Measurements from ENCODE around the gene CALR. TPM values are rescaled to one million over a fixed set of nuclear protein-coding genes. Genes with fewer than 3 reads are reported as not detected.

Gene CALR
- 1,887 and 1,968 TPM in 2 replicates for total RNA-seq

GRCh38 chr19:12937927-12938778 is at the start of gene CALR:
Gene CALR, plus strand, starts transcription at chr19:12938609. Its CDS starts 71 bp downstream, at chr19:12938680.

GRCh38 chr19:12890787-12891552 is 47.4 kb upstream of the CALR start, which contains the start of gene GCDH:
Gene GCDH, plus strand, starts transcription at chr19:12891160. Its CDS starts 145 bp downstream, at chr19:12891305.

GRCh38 chr19:12933287-12934072 is 4.9 kb upstream of the CALR start, which contains the start of gene FARSA:
Gene FARSA, minus strand, starts transcription at chr19:12933711. Its CDS starts 15 bp downstream, at chr19:12933696.

GRCh38 chr19:12945479-12946091 is 7.2 kb downstream of the CALR start, which contains the start of gene RAD23A:
Gene RAD23A, plus strand, starts transcription at chr19:12945862. Its CDS starts 87 bp downstream, at chr19:12945949.

GRCh38 chr19:12956446-12957388 is 18.3 kb downstream of the CALR start, which contains the start of gene GADD45GIP1:
Gene GADD45GIP1, minus strand, starts transcription at chr19:12957223. Its CDS starts 11 bp downstream, at chr19:12957212.

GRCh38 chr19:12969292-12969988 is 31.0 kb downstream of the CALR start, which contains the start of gene DAND5:
Gene DAND5, plus strand, starts transcription at chr19:12969576. Its CDS starts 85 bp downstream, at chr19:12969661.

Small RNA genes within 50 kb of the gene (small RNA-seq; reads per million reads assigned to genes)
- gene MIR5695 (0.25 reads per million), gene MIR6515 (0.38 reads per million, percentile 18 among the genes with 10 or more reads in this experiment)

Other genes starting within 250 kb of the CALR start
- 18.2 and 23.5 TPM in 2 replicates for gene FBXW9, start 242.0 kb upstream of the CALR start, total RNA-seq
- 43.0 and 54.0 TPM in 2 replicates for gene TNPO2, start 214.7 kb upstream of the CALR start, total RNA-seq
- 131 and 163 TPM in 2 replicates for gene TRIR, start 203.9 kb upstream of the CALR start, total RNA-seq
- 92.7 and 97.0 TPM in 2 replicates for gene GET3, start 201.1 kb upstream of the CALR start, total RNA-seq
- not detected in 2 replicates for gene BEST2, start 186.8 kb upstream of the CALR start, total RNA-seq
- gene HOOK2, start 163.1 kb upstream of the CALR start, total RNA-seq = 6.8 and 7.7 TPM in 2 replicates
- gene JUNB, start 147.1 kb upstream of the CALR start, total RNA-seq = 53.4 and 101 TPM in 2 replicates
- gene PRDX2, start 136.8 kb upstream of the CALR start, total RNA-seq = 91.5 and 105 TPM in 2 replicates
- gene THSD8, start 136.5 kb upstream of the CALR start, total RNA-seq = not detected in 2 replicates
- 33.6 and 41.9 TPM in 2 replicates for gene RNASEH2A, start 132.0 kb upstream of the CALR start, total RNA-seq
- gene RTBDN, start 104.0 kb upstream of the CALR start, total RNA-seq = not detected in 2 replicates
- gene MAST1, start 100.1 kb upstream of the CALR start, total RNA-seq = 0.20 TPM in 1 of 2 replicates, not detected in the other
- gene DNASE2, start 57.2 kb upstream of the CALR start, total RNA-seq = 13.5 and 14.0 TPM in 2 replicates
- gene KLF1, start 51.4 kb upstream of the CALR start, total RNA-seq = 0.37 TPM in 1 of 2 replicates, not detected in the other
- 28.7 and 37.8 TPM in 2 replicates for gene GCDH, start 47.4 kb upstream of the CALR start, total RNA-seq
- 0.20 and 0.73 TPM in 2 replicates for gene SYCE2, start 19.3 kb upstream of the CALR start, total RNA-seq
- 73.5 and 89.5 TPM in 2 replicates for gene FARSA, start 4.9 kb upstream of the CALR start, total RNA-seq
- 121 and 125 TPM in 2 replicates for gene RAD23A, start 7.3 kb downstream of the CALR start, total RNA-seq
- gene GADD45GIP1, start 18.6 kb downstream of the CALR start, total RNA-seq = 20.5 and 21.7 TPM in 2 replicates
- gene DAND5, start 31.0 kb downstream of the CALR start, total RNA-seq = not detected in 2 replicates
- gene NFIX, start 56.9 kb downstream of the CALR start, total RNA-seq = 66.5 and 73.9 TPM in 2 replicates
- 0.73 and 0.98 TPM in 2 replicates for gene LYL1, start 164.2 kb downstream of the CALR start, total RNA-seq
- gene TRMT1, start 178.1 kb downstream of the CALR start, total RNA-seq = 35.3 and 39.9 TPM in 2 replicates
- 78.6 and 111 TPM in 2 replicates for gene NACC1, start 179.7 kb downstream of the CALR start, total RNA-seq
- 62.4 and 84.5 TPM in 2 replicates for gene STX10, start 211.8 kb downstream of the CALR start, total RNA-seq
- 12.5 and 24.0 TPM in 2 replicates for gene IER2, start 211.8 kb downstream of the CALR start, total RNA-seq